NB4 (cell line): ENCODE data around the gene RGS3.

Experiments
- CTCF ChIP-seq: IDR thresholded peaks from one replicate; pipeline ENCODE4 v1.5.1; 2012; ENCODE audit warnings: low read depth, low read length
- MYC ChIP-seq: IDR thresholded peaks from 2 replicates; pipeline ENCODE4 v1.6.1; 2011; ENCODE audit warnings: low read depth, low read length
- POLR2A ChIP-seq: IDR thresholded peaks from 2 replicates; pipeline ENCODE4 v1.6.1; 2011; ENCODE audit warnings: mild to moderate bottlenecking; ENCODE audit not compliant: insufficient read length; ENCODE audit errors: extremely low read depth

DNA sequence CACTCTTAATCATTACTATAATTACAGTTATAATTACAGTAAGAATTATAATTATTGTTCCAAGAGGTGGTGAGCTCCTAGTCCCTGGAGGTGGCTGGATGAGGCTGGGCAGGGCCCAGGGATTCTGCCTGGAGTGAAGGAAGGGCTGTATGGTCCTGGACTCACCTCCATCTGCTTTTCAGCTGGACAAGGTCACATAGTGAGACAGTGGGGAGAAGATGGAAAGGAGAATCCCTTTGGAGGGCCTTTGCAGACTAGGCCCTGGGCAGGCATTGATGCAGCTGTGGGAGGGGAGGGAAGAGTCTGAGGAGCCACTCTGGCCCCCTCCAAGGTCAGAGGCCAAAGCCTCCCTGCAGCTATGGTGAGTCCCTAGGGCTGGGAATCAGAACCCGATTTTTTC is 125.4 kb downstream of the RGS3 start:
- no peak for TF ChIP-seq CTCF
- TF ChIP-seq POLR2A, result no peak
- no peak for TF ChIP-seq MYC
